22Rv1 (cell line): ENCODE results near the gene PTPRM.
A peak's percentile ranks its signal among the peaks of the same experiment; 100 is the strongest.

Experiments
- H3K27ac ChIP-seq: fragments of 450-650 bp; 2 replicates; pipeline ENCODE4 v1.5.1; 2017
- CTCF ChIP-seq: fragments of 450-650 bp; IDR thresholded peaks from 2 replicates; pipeline ENCODE4 v1.5.1; 2017; ENCODE audit warnings: mild to moderate bottlenecking
- ZFX ChIP-seq: fragments of 450-650 bp; IDR thresholded peaks from 2 replicates; pipeline ENCODE4 v1.6.1; 2017; ENCODE audit warnings: antibody characterized with exemption, borderline replicate concordance

PTPRM gene

GRCh38 chr18:8366656-8367055 is 799.5 kb downstream of the PTPRM start:
- no peak overlapping the region for H3K27ac ChIP-seq
- no peak for TF ChIP-seq CTCF
- no peak for TF ChIP-seq ZFX

GRCh38 chr18:8367217-8367988 is 800.3 kb downstream of the PTPRM start:
- TF ChIP-seq CTCF: peak; percentile 69
- TF ChIP-seq ZFX: no peak
- no peak overlapping the region for H3K27ac ChIP-seq

- no peak overlapping the region for H3K27ac ChIP-seq
- TF ChIP-seq ZFX (no peak), CTCF (no peak)
These were observed 801.5 kb downstream of the PTPRM start for GRCh38 chr18:8368512-8369217.

GRCh38 chr18:8373486-8373885 is 806.4 kb downstream of the PTPRM start:
- no peak for TF ChIP-seq ZFX
- no peak for TF ChIP-seq CTCF
- H3K27ac ChIP-seq: no peak overlapping the region

- H3K27ac ChIP-seq: no peak overlapping the region
- TF ChIP-seq ZFX: no peak
These were observed 807.6 kb downstream of the PTPRM start for GRCh38 chr18:8374676-8375075.

- no peak overlapping the region for H3K27ac ChIP-seq
- TF ChIP-seq ZFX (no peak), CTCF (no peak)
These were observed 808.1 kb downstream of the PTPRM start for GRCh38 chr18:8375249-8375648.

GRCh38 chr18:8376113-8376512 is 809.0 kb downstream of the PTPRM start:
- TF ChIP-seq ZFX (no peak), CTCF (no peak)
- no peak overlapping the region for H3K27ac ChIP-seq
